IPS-20b (cell line): ENCODE measurements around the gene ITGAE.
"Not testable (repeated sequence)": the region's sequence is repeated elsewhere in the genome, so short reads cannot be mapped to it uniquely, and the experiment has no call there.

Experiments
- H3K27ac ChIP-seq: one replicate; pipeline ENCODE4 v1.5.1; 2013; ENCODE audit warnings: low read length
- H3K27me3 ChIP-seq: 2 replicates; pipeline ENCODE4 v1.6.1; 2013; ENCODE audit warnings: mild to moderate bottlenecking, low read length, inconsistent platforms; ENCODE audit not compliant: insufficient read depth
- H3K36me3 ChIP-seq: 2 replicates; pipeline ENCODE4 v1.6.1; 2013; ENCODE audit warnings: low read depth, mild to moderate bottlenecking, inconsistent platforms, low read length, moderate library complexity; ENCODE audit not compliant: insufficient read depth
- H3K4me1 ChIP-seq: 2 replicates; pipeline ENCODE4 v1.6.1; 2013; ENCODE audit warnings: mild to moderate bottlenecking, control low read depth, inconsistent platforms, low read length, moderate library complexity; ENCODE audit not compliant: insufficient read depth
- H3K4me3 ChIP-seq: 2 replicates; pipeline ENCODE4 v1.5.1; 2013; ENCODE audit warnings: mild to moderate bottlenecking, low read length, inconsistent platforms
- H3K9ac ChIP-seq: 2 replicates; pipeline ENCODE4 v1.6.1; 2013; ENCODE audit warnings: low read depth, mild to moderate bottlenecking, inconsistent platforms, low read length, moderate library complexity
- H3K9me3 ChIP-seq: 2 replicates; pipeline ENCODE4 v1.6.1; 2013; ENCODE audit warnings: mild to moderate bottlenecking, low read depth, low read length, inconsistent platforms; ENCODE audit not compliant: insufficient read depth

The ITGAE gene, protein sequence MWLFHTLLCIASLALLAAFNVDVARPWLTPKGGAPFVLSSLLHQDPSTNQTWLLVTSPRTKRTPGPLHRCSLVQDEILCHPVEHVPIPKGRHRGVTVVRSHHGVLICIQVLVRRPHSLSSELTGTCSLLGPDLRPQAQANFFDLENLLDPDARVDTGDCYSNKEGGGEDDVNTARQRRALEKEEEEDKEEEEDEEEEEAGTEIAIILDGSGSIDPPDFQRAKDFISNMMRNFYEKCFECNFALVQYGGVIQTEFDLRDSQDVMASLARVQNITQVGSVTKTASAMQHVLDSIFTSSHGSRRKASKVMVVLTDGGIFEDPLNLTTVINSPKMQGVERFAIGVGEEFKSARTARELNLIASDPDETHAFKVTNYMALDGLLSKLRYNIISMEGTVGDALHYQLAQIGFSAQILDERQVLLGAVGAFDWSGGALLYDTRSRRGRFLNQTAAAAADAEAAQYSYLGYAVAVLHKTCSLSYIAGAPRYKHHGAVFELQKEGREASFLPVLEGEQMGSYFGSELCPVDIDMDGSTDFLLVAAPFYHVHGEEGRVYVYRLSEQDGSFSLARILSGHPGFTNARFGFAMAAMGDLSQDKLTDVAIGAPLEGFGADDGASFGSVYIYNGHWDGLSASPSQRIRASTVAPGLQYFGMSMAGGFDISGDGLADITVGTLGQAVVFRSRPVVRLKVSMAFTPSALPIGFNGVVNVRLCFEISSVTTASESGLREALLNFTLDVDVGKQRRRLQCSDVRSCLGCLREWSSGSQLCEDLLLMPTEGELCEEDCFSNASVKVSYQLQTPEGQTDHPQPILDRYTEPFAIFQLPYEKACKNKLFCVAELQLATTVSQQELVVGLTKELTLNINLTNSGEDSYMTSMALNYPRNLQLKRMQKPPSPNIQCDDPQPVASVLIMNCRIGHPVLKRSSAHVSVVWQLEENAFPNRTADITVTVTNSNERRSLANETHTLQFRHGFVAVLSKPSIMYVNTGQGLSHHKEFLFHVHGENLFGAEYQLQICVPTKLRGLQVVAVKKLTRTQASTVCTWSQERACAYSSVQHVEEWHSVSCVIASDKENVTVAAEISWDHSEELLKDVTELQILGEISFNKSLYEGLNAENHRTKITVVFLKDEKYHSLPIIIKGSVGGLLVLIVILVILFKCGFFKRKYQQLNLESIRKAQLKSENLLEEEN

DNA sequence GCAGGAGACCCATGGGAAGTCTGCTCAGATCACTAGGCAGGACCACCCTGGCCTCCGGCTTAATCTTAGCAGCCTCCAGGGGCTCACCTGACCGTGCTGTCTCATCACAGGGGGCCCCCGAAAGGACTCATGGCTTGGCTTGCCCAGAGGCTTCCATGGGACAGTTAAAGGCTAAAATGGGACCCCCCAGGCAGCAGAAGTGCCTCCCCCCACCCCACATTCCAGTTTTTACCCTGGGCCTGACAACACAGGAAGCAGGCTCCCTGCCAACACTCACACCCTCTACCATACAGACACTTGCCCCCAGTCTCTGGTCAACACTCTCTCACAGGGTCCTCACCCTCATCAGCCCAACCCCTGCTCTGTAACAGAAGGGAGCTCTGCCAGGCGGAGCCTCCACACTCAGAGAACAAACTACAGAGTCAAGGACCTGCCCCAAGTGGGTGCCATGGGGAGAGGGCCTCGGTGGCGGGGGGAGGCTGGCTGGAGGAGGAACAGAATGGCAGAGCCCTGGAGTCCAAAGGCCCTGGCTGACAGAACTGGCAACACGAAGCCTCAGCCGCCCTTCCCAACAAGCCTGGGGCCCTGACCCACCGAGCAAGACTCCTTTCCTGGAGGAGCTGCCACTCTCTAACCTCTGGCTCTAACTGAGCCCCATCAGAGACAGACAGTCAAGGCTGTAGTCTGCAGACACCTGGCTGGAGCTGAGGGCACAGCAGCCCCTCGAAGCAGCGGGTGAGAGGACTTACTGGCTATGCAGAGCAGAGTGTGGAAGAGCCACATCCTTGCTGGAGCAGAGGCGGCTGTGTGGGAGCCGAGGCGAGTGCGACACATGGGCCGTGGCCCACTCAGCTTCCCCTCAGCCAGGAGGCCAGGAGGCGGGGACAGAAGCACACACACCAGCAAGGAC, at the start of gene ITGAE:
TSS of gene ITGAE (minus strand) at position 827 of the 910 bp plus-strand sequence. CDS start at position 783, 44 bp downstream.
- Histone ChIP-seq H3K4me1 (no peaks in the 10 kb centered on the region), H3K27ac (no peak within 1 kb of the TSS), H3K9ac (no peak within 1 kb of the TSS), H3K9me3 (no peaks in the 10 kb centered on the region), H3K36me3 (peaks cover 21% of the 10 kb centered on the region; the same call in 1 of the 2 replicates), H3K4me3 (no peak within 1 kb of the TSS), H3K27me3 (no peaks in the 10 kb centered on the region)

GRCh38 chr17:3848229-3848835, 47.3 kb upstream of the ITGAE start:
- Histone ChIP-seq H3K4me3 (no peak overlapping the region), H3K4me1 (no peaks in the 10 kb centered on the region), H3K27ac (no peak overlapping the region), H3K27me3 (no peaks in the 10 kb centered on the region), H3K9me3 (no peaks in the 10 kb centered on the region), H3K36me3 (peaks cover 10% of the 10 kb centered on the region), H3K9ac (no peak overlapping the region)

GRCh38 chr17:3847165-3847670, 46.2 kb upstream of the ITGAE start:
- Histone ChIP-seq H3K9me3 (no peaks in the 10 kb centered on the region), H3K4me3 (no peak overlapping the region), H3K27ac (no peak overlapping the region), H3K27me3 (no peaks in the 10 kb centered on the region), H3K9ac (no peak overlapping the region), H3K36me3 (peaks cover 21% of the 10 kb centered on the region), H3K4me1 (no peaks in the 10 kb centered on the region)

GRCh38 chr17:3846437-3847164, 45.6 kb upstream of the ITGAE start:
- H3K9me3 ChIP-seq, result no peaks in the 10 kb centered on the region
- peaks cover 28% of the 10 kb centered on the region for H3K36me3 ChIP-seq
- no peaks in the 10 kb centered on the region for H3K27me3 ChIP-seq
- H3K4me1 ChIP-seq, result no peaks in the 10 kb centered on the region
- H3K9ac ChIP-seq, result no peak overlapping the region
- no peak overlapping the region for H3K27ac ChIP-seq
- peak overlapping the region; percentile 51; the same call in 1 of the 2 replicates for H3K4me3 ChIP-seq

DNA sequence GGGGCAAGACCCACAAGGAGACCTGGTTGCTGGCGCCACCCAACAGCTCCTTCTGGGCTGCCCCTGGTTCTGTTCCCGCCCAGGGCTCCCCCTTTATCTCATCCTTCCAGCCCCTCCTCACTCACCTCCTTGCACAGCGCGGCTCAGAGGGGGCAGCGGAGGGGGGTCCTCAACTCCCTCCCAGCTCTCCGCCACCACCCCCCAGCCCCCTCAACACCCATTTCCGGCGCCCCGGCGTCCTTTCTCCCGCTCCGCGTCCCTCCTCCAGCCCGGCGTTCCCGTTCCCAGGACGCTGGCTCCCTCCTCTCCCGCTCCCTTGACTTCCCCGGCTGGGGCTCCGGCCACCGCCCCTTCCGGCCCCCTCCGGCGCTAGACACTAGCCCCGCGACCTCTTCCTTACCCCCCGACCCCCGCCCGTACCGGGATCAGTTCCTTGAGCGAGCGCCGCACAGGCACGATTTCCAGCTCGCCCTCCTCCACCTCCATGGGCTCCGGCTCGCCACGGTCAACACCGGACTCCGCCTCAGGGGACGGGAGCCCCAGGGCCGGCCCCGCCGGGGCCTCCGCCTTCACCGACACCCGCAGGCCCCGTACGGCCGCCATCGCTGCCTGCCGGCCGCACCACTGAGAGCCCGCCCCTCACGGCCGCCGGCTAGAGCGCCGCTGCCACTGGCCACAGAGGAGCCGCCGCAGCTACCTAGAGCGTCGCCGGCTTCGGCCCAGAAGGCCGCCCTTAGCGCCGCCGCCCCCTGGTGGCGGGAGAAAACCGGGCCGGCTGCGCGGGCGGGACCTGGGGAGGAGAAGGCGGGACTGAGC, 44.8 kb upstream of the ITGAE start, which contains the start of gene NCBP3:
TSS of gene NCBP3 (minus strand) at position 626 of the 816 bp plus-strand sequence. CDS start at position 603, 23 bp downstream.
- Histone ChIP-seq H3K27ac (no peak within 1 kb of the TSS), H3K27me3 (no peaks in the 10 kb centered on the region), H3K9me3 (no peaks in the 10 kb centered on the region), H3K4me1 (no peaks in the 10 kb centered on the region), H3K4me3 (peak within 1 kb of the TSS; percentile 92), H3K9ac (peak within 1 kb of the TSS; percentile 93), H3K36me3 (peaks cover 35% of the 10 kb centered on the region)

GRCh38 chr17:3845291-3845620, 44.3 kb upstream of the ITGAE start:
- peaks cover 40% of the 10 kb centered on the region for H3K36me3 ChIP-seq
- H3K27ac ChIP-seq, result no peak overlapping the region
- H3K9ac ChIP-seq, result peak overlapping the region; percentile 93
- H3K4me3 ChIP-seq, result peak overlapping the region; percentile 92
- no peaks in the 10 kb centered on the region for H3K4me1 ChIP-seq
- no peaks in the 10 kb centered on the region for H3K9me3 ChIP-seq
- no peaks in the 10 kb centered on the region for H3K27me3 ChIP-seq

DNA sequence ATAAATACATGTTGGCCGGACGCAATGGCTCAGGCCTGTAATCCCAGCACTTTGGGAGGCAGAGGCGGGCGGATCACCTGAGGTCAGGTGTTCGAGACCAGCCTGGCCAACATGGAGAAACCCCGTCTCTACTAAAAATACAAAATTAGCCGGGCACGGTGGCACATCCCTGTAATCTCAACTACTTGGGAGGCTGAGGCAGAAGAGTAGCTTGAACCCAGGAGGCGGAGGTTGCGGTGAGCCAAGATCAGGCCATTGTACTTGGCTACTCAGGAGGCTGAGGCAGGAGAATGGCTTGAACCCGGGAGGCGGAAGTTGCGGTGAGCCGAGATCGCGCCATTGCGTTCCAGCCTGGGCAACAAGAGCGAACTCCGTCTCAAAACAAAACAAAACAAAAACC, 43.6 kb upstream of the ITGAE start:
- H3K27me3 ChIP-seq, H3K9me3 ChIP-seq, H3K27ac ChIP-seq, H3K4me1 ChIP-seq: not testable (repeated sequence)
- Histone ChIP-seq H3K36me3 (peaks cover 47% of the 10 kb centered on the region), H3K4me3 (peak overlapping the region; percentile 92; the same call in 1 of the 2 replicates), H3K9ac (peak overlapping the region; percentile 93; the same call in 1 of the 2 replicates)

DNA sequence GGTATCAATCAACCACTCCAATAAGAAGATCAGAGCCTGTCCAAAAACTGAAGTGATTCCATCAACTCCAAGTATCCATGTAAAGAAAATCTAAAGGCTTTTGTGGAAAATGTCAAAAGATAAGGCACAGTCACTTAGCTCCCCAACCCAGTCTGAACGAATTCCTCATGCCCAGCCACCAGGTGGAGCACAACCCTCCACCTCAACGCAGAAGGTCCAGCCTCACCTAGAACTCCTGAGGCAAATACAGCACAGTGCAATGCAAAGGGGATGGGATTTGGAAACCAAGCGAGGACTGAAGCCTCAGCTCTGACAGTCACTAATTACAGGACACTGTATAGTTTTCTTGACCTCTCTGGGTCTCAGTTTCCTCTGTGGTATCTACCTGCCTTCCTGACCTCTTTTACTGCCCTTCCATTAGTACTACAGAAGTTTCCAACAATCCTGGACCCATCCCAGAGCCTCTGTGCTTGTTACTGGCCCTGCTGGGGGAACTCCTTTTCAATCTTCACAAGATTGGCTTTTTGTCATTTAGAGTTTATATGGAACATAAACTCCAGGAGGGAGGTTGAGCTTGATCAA, 43.0 kb upstream of the ITGAE start:
- H3K27me3 ChIP-seq, result no peaks in the 10 kb centered on the region
- no peaks in the 10 kb centered on the region for H3K9me3 ChIP-seq
- peaks cover 53% of the 10 kb centered on the region for H3K36me3 ChIP-seq
- no peak overlapping the region for H3K27ac ChIP-seq
- H3K4me1 ChIP-seq, result no peaks in the 10 kb centered on the region
- no peak overlapping the region for H3K4me3 ChIP-seq
- no peak overlapping the region for H3K9ac ChIP-seq

DNA sequence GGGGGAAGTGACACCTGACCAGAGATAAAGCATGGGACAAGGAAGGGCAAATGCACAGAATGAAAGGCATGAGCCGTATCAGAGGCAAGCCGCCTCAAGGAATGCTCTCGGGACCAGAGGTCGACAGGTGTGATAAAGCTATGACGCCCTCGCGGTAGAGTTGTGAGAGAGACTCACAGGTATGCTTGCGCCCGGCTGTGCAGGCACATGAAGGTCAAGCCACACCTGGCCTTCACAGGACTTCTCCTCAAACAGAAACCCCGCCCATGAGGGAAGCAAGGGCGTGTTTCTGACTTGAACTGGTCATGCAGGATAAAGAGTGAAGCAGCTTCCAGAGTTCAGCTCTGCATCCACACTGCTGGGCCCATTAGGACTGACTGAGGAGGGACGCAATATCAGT, 37.2 kb upstream of the ITGAE start:
- Histone ChIP-seq H3K36me3 (peaks cover 91% of the 10 kb centered on the region), H3K9ac (no peak overlapping the region)

More for the DNA sequence above, 37.2 kb upstream of the ITGAE start:
- H3K27ac ChIP-seq, result no peak overlapping the region
- no peak overlapping the region for H3K4me3 ChIP-seq
- no peaks in the 10 kb centered on the region for H3K4me1 ChIP-seq
- no peaks in the 10 kb centered on the region for H3K27me3 ChIP-seq
- no peaks in the 10 kb centered on the region for H3K9me3 ChIP-seq
